NCI-H526 (cell line): ENCODE results near the gene SPEN.
"Not testable (repeated sequence)": the region's sequence is repeated elsewhere in the genome, so short reads cannot be mapped to it uniquely, and the experiment has no call there.

Experiments used
- DNase-seq, 2 experiments: peaks; one replicate each; lab custom pipeline; 2025; lab: John Stamatoyannopoulos, UW

Gene SPEN

GRCh38 chr1:15833069-15833679 is 14.3 kb upstream of the SPEN start:
- DNase-seq = peak; percentile 51 to 70

DNA sequence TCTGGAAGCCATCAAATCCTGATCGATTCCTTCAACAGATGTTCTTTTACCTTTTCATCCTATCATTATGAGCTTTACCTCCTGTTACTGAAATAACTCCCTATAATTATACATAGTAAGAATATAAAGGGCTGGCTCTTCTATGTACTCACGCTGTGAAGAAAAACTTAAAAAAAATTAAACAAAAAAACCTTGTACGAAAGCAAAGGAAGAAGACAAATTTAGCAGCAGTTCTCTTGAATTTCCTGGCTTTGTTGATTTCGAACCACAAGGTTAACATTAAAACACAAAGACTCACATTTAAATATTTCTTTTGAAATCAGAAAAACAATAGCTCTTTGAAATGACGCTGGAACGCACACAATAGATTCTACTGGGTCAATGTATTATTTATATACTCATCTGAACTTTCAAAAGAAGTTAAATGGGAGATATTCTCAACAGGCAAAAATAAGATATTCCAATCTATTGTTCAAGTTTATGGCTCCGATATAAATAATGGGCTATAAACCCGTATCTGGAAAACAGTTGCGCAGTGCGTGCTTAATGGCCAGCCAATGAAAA is 13.6 kb upstream of the SPEN start:
- no peak for DNase-seq

GRCh38 chr1:15834406-15835204 is 12.9 kb upstream of the SPEN start:
- DNase-seq = peak; percentile 95

DNA sequence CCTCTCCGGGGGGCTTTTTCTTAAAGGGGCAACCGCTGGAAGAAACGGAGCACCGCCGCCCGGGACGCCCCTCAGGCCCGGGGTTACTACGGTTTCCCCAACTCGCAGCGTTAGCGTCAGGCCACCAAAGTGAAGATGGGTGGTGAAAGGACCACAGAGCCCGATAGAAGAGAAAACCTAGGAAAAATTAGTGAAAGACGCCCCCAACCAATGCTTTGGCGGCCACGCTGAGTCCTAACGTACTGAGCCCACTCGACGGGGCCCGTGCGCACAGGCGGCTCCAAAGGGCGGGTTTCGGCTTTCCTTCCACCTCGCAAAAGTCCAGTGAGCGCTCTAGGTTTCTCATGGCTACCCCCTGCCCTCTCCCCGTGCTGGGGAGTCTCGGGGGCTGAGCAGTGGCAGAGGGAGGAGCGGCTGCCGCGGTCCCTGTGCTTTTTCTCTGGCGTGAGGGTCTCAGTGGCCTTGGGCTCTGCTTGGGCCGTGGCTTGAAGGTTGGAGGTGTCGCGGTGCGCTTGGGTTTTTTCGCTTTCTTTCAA is 12.2 kb upstream of the SPEN start:
- peak in 1 of 2 experiments; percentile 72 for DNase-seq

GRCh38 chr1:15835741-15836510 is 11.6 kb upstream of the SPEN start:
- peak; percentile 98 to 99 for DNase-seq

- DNase-seq = not testable (repeated sequence)
Measured at GRCh38 chr1:15836511-15836771, 11.1 kb upstream of the SPEN start.

DNA sequence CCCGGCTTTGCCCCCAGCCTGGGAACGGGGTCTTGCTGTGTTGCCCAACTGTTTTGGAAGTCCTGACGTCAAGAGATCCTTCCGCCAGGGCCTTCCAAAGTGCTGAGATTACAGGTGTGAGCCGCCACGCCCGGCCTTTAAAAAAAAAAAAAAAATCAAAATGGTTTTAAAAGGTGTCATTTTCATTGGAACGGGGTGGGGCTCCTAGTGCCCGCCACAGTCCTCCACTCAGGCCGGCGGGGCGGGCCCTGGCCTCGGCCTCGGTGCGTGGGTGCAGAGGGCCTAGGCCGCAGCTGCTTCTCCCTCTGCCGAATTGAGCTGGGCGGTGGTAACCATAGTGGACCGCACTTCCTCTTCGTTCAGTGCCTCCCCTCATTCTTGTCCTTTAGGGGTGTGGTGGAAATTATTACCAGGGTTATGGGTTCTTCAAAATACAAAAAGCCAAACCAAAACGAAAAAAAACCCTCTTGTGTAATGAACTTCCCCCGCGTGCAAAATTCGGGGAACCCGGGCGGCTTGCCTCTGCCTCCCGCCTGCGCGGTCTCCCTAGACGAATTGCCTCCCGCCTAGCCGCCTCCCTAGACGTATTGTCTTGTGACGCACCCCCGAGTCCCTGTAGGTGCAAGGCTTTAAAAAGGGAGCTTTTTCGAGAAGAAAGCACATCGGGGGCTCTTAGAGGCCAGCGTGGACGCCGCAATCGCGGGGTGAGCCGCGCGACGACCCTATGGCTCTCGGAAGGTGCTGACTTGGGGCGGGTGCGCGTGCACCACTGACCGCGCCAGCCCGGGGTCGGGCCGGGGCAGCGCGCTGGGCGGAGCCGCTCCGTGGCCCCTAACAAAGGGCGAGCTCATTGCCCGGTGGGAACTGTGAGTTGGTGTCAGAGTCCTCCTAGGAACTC is 10.5 kb upstream of the SPEN start:
- no peak for DNase-seq

GRCh38 chr1:15837931-15838330 is 9.6 kb upstream of the SPEN start:
- DNase-seq = no peak

DNA sequence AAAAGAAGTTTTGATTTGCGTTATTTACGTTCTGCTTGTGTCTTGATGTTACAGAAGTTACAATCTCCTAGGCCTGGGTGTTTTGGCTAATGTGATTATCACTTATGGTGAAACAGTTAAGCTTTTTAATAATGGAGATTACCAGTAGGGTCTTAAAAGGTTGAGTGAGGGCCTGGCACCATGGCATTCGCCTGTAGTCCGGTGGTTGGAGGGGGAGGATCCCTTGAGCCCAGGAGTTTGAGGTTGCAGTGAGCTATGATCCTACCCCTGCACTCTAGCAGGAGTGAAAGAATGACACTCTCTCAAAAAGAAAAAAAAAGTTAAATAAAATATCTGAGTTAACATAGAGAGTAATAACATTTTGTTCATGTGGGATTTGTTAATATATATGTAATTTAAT is 8.8 kb upstream of the SPEN start:
- no peak for DNase-seq

- DNase-seq = peak; percentile 13 to 45
Measured at GRCh38 chr1:15843826-15844572, 3.5 kb upstream of the SPEN start.

- DNase-seq = not testable (repeated sequence)
Measured at GRCh38 chr1:15846056-15846455, 1.5 kb upstream of the SPEN start.

DNA sequence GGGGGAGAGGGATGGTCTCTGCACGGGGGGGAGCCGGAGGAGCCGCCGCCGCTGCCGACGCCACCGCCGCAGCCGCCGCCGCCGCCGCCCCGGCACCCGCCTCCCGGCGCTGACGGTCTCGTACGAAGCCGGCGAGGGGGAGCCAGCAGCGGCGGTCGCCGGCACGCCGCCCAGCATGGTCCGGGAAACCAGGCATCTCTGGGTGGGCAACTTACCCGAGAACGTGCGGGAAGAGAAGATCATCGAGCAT is 311 bp downstream of the SPEN start:
- no peak for DNase-seq

DNA sequence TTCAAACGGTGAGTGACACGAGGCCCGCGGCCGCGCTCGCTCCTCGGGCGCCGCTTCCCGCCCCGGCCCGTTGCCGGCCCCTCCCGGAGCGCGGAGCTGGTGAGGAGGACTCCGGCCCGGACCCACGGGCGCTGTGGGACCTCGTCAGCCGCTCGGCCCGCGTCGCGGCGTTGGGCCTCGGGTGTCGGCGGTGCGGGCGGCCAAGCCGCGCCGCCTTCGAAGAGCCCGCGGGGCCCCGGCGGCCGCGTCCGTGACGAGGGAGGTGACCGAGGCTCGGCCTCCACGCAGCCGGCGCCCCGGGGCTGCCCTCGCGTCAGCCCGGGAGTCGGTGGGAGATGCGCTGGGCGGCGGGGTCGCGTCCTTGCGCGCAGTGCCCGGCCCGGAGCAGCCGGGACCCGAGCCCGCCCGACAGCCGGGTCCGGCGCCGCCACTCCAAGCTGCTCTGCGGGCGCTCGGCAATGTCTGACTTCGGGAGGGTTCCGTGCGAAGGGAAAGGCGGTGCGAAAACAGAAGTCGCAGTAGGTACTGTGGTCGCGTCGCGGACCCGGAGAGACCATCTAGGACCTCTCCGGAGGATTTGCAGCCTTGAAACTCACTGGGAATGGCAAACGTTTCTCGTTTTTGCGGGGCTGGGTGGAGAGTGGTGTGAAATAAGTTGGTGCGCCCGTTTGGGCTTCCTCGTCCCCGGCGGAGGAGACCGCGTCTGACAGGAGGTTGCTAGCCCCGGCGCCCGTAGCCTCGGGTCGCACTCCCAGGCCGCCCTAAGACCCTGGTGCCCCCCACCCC is 829 bp downstream of the SPEN start:
- DNase-seq = peak in 1 of 2 experiments; percentile 57

DNA sequence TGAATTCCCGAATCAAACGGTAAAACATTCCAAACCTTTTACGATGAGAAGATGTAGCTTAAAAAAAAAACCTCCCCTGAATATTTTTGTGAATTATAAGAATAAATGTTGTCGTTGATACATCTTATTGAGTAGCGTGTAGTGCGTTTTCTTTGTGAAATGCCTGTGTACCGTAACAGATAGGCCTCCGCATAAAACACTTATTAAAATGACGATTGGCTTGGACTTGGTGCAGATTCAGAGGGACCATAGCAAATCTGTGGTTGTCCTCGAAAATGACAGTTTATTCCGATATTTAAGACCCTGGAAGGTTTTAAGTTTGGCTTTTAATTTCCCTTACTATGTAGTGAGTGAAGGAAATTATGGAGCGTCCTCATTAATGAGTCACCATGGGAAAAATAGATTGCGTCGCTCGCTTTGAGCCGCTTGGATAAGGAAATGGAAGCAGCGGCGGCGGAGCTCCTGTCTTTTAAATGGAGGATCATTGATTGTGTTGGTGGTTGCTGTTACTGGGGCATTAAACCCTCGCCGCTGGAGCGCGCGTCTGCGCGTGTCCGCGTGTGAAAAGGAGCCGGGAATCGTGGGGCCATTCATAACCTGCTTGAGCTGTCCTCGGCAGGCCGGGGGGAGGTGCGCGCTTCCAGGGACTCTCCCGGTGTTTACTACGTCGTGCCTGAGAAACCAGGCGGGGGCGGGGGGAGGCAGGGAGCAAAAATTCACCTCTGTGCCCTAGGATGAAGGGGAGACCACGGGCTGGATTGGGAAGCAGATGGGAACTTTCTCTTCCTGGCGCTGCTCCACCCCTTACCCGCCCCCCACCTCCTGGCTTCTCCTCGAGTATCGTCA is 1.6 kb downstream of the SPEN start:
- DNase-seq = peak; percentile 90 to 94

DNA sequence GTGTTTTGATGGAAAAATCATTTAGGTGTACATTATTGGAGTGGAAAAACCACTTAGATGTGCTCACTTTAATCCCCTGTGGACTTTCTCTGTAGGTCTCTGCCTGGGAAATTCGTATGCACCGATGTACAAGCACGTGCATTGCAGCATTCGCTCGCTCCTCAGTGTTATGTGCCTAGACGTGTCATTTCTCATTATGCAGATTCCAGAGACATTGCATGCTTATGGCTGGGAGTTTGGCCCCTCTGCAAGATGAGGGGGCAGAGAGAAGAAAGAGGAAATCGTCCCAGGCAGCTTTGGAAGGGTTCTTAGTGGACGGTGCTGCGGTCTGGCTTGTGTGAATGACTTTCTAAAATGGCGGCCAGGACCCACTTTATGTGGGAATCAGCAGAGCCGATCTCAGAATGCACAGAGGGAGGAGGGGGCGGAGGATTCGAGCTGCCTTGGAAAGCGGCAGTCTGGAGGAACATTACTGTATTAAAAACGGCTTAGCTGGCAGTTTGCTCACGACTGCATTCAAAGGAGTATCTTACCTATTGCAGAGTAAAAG is 2.3 kb downstream of the SPEN start:
- DNase-seq = peak; percentile 87 to 93

DNA sequence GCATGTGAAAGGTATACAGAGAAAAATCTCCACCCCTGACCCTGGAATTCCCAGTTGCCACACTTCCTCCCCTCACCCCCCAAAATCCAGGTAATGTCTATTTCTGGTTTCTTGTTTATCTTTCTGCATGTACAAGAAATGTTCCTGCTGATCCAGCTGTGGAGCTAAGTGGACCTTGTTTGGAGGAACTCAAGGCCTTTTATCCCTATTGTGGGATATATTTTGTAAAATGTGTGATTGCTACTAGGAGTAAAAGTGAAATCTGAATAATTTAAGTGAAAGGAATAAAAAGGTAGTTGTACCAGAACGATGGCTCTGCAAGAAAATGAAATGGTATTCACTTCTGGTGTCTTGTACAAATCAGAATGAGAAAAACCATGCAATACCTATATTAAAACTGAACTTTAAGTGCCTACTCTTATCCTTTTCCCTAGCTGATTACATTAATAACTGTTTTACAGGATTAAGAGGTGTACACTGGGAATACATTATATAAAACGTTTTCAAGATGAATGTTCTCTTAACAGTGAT is 3.0 kb downstream of the SPEN start:
- no peak for DNase-seq

DNA sequence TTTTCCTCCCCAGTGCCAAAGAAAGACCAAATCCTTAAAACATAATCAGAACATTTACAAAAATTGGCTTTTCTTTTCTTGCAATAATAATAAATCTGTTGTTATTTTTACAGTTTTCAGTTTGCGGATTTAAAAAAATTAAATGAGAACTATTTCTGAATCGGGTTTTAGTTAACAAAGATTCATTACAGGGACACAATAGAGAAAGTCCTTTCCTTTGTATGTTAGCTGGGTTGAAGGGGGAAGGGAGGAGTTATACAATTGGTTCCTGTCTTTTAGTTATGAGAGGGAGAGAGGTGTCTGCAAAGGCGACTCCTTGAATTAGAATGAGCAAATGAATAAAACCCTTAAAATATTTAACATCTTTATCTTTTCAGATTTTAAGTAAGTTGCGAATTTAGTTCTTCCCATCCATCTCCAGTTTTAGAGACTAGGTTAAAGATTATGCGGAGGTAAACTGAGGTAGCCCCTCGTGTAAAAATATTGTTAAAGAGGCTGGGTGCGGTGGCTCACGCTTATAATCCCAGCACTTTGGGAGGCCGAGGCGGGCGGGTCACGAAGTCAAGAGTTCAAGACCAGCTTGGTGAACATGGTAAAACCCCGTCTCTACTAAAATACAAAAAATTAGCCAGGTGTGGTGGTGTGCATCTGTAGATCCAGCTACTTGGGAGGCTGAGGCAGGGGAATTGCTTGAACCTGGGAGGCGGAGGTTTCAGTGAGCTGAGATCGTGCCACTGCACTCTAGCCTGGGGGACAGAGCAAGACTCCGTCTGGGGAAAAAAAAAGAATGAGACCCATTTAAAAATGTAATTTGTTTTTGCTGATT is 3.9 kb downstream of the SPEN start:
- DNase-seq = no peak
